HEK293 (cell line): ENCODE data around the gene NOLC1.

ENCODE experiments used
- CTCF ChIP-seq: fragments of 450-650 bp; formaldehyde crosslinking; IDR thresholded peaks from 2 replicates; pipeline ENCODE4 v1.5.1; 2016; ENCODE audit warnings: missing biosample characterization, missing genetic modification characterization
- SP7 ChIP-seq: fragments of 450-650 bp; formaldehyde crosslinking; IDR thresholded peaks from 2 replicates; pipeline ENCODE4 v1.5.1; 2016; ENCODE audit warnings: missing biosample characterization, missing genetic modification characterization
- ZFP37 ChIP-seq: fragments of 450-650 bp; formaldehyde crosslinking; IDR thresholded peaks from 2 replicates; pipeline ENCODE4 v1.5.1; 2016; ENCODE audit warnings: missing biosample characterization, missing genetic modification characterization
- ZNF157 ChIP-seq: fragments of 450-650 bp; formaldehyde crosslinking; IDR thresholded peaks from 2 replicates; pipeline ENCODE4 v1.5.1; 2016; ENCODE audit warnings: missing biosample characterization, missing genetic modification characterization
- ZNF24 ChIP-seq: fragments of 450-650 bp; formaldehyde crosslinking; IDR thresholded peaks from 2 replicates; pipeline ENCODE4 v1.5.1; 2016; ENCODE audit warnings: missing biosample characterization, missing genetic modification characterization
- ZNF398 ChIP-seq: fragments of 450-650 bp; formaldehyde crosslinking; IDR thresholded peaks from 2 replicates; pipeline ENCODE4 v1.5.1; 2017; ENCODE audit warnings: missing biosample characterization, missing genetic modification characterization
- ZNF596 ChIP-seq: fragments of 450-650 bp; IDR thresholded peaks from 2 replicates; pipeline ENCODE4 v1.5.0; 2018; ENCODE audit warnings: missing biosample characterization, mild to moderate bottlenecking, missing genetic modification characterization, moderate library complexity
- TF ChIP-seq, protein P1 (sequence below): fragments of 450-650 bp; formaldehyde crosslinking; IDR thresholded peaks from 2 replicates; pipeline ENCODE4 v1.5.1; 2016; ENCODE audit warnings: missing biosample characterization, missing genetic modification characterization

DNA sequence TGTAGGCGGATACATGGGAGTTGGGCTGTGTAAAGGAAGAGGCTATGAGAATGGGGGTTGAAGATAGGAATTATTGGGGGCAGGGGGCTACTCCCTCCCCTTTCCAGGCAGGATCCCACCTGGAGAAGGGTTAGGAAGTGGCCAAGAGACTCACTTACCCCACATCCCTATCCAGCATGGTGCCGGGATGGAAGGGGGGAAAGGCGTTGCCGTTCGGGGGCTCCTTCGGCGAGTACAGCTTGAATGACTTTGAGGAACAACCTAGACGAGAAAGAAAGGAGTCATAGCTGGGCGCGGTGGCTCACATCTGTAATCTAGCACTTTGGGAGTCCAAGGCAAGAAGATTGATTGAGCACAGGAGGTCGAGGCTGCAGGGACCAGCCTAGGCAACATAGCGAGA lies 40.9 kb upstream of the NOLC1 start:
- TF ChIP-seq CTCF (tag by site-specific recombination), result no peak
- no peak for TF ChIP-seq ZNF24 (tag by site-specific recombination)
- TF ChIP-seq ZNF596 (tag by site-specific recombination), result no peak
- no peak for TF ChIP-seq ZNF398 (tag by site-specific recombination)
- no peak for TF ChIP-seq SP7
- TF ChIP-seq, protein P1, sequence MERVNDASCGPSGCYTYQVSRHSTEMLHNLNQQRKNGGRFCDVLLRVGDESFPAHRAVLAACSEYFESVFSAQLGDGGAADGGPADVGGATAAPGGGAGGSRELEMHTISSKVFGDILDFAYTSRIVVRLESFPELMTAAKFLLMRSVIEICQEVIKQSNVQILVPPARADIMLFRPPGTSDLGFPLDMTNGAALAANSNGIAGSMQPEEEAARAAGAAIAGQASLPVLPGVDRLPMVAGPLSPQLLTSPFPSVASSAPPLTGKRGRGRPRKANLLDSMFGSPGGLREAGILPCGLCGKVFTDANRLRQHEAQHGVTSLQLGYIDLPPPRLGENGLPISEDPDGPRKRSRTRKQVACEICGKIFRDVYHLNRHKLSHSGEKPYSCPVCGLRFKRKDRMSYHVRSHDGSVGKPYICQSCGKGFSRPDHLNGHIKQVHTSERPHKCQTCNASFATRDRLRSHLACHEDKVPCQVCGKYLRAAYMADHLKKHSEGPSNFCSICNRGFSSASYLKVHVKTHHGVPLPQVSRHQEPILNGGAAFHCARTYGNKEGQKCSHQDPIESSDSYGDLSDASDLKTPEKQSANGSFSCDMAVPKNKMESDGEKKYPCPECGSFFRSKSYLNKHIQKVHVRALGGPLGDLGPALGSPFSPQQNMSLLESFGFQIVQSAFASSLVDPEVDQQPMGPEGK (tag by site-specific recombination), result no peak
- no peak for TF ChIP-seq ZFP37 (tag by site-specific recombination)
- TF ChIP-seq ZNF157 (tag by site-specific recombination), result no peak
